GM19193 (cell line): ENCODE data around the gene PFN4.

Experiments used
- POLR2A ChIP-seq: IDR thresholded peaks from 4 replicates; pipeline ENCODE4 v1.6.1; 2011; ENCODE audit not compliant: insufficient read depth, insufficient read length; ENCODE audit errors: extremely low read depth

The PFN4 gene

GRCh38 chr2:24122366-24123194, 554 bp downstream of the PFN4 start:
- no peak for TF ChIP-seq POLR2A

- TF ChIP-seq POLR2A, result no peak
Measured at GRCh38 chr2:24121469-24121868, 1.7 kb downstream of the PFN4 start.

GRCh38 chr2:24121066-24121465, 2.1 kb downstream of the PFN4 start:
- TF ChIP-seq POLR2A, result no peak

- TF ChIP-seq POLR2A, result no peak
Measured at GRCh38 chr2:24117902-24118301, 5.2 kb downstream of the PFN4 start.

- no peak for TF ChIP-seq POLR2A
Measured at GRCh38 chr2:24115057-24115456, 8.1 kb downstream of the PFN4 start.

- no peak for TF ChIP-seq POLR2A
Measured at GRCh38 chr2:24111407-24111901, 11.7 kb downstream of the PFN4 start.

- TF ChIP-seq POLR2A, result no peak
Measured at GRCh38 chr2:24110660-24111303, 12.4 kb downstream of the PFN4 start.

GRCh38 chr2:24107336-24107735, 15.8 kb downstream of the PFN4 start:
- no peak for TF ChIP-seq POLR2A

GRCh38 chr2:24106786-24107185, 16.3 kb downstream of the PFN4 start:
- no peak for TF ChIP-seq POLR2A

GRCh38 chr2:24105816-24106215, 17.3 kb downstream of the PFN4 start:
- TF ChIP-seq POLR2A, result no peak

GRCh38 chr2:24104906-24105305, 18.2 kb downstream of the PFN4 start:
- TF ChIP-seq POLR2A, result no peak

GRCh38 chr2:24104110-24104650, 19.0 kb downstream of the PFN4 start:
- no peak for TF ChIP-seq POLR2A

GRCh38 chr2:24102677-24103076, 20.5 kb downstream of the PFN4 start:
- no peak for TF ChIP-seq POLR2A

GRCh38 chr2:24101992-24102391, 21.1 kb downstream of the PFN4 start:
- no peak for TF ChIP-seq POLR2A

- TF ChIP-seq POLR2A, result no peak
Measured at GRCh38 chr2:24088821-24089359, 34.2 kb downstream of the PFN4 start.
